Measurements from ENCODE around the gene PPP2CA. TPM values are rescaled to one million over a fixed set of nuclear protein-coding genes. Genes with fewer than 3 reads are reported as not detected.

Gene PPP2CA
- total and polyA plus RNA-seq, 2 of the 8 experiments (the other 6 are each of a cell fraction or from before 2014, with no cell fraction given): 75.0 to 205 TPM

- TF ChIP-seq RFX5 (IDR thresholded peaks at IDR 0.05; ENCODE audit: borderline replicate concordance, low read depth, low read length) (no peak), MAFK (IDR thresholded peaks at IDR 0.05; ENCODE audit: low read depth, low read length) (no peak), KDM4A (IDR thresholded peaks at IDR 0.05; ENCODE audit: low read depth, low read length, severe bottlenecking) (no peak), RNF2 (IDR thresholded peaks at IDR 0.05; ENCODE audit: borderline replicate concordance, low read depth, low read length, missing control alignments, poor library complexity, severe bottlenecking) (no peak), SIX5 (IDR thresholded peaks at IDR 0.05; ENCODE audit: low read depth, low read length) (no peak), BCL11A (IDR thresholded peaks at IDR 0.05; ENCODE audit: low read depth in 2 of 2, low read length in 2 of 2) (no peak)
These were observed 42.2 kb upstream of the PPP2CA start (continued) for GRCh38 chr5:134268019-134268601.
